ENCODE data around the gene FABP6.
"Not testable (repeated sequence)": the region's sequence is repeated elsewhere in the genome, so short reads cannot be mapped to it uniquely, and the experiment has no call there.

FABP6 gene

DNA sequence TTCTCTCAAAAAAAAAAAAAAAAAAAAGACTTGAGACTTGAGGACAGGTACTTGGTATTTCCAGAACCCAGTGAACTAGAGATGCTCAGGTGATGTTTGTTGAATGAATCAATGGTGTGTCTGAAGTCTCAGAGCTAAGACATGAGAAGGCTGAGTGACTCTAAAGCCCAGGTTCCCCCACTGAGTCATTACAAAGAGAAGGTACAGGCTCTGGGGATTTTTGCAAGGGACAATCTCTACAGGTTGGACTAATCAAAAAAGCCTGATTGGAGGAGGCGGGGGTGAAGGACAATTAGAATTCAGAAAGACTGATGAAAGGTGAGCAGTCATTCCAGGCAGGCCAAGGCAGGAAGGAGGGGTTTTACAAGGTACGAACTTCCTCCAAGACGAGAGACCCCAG, 8.2 kb upstream of the FABP6 start:
- no peak for DNase-seq (ENCODE audit: low read depth)

DNA sequence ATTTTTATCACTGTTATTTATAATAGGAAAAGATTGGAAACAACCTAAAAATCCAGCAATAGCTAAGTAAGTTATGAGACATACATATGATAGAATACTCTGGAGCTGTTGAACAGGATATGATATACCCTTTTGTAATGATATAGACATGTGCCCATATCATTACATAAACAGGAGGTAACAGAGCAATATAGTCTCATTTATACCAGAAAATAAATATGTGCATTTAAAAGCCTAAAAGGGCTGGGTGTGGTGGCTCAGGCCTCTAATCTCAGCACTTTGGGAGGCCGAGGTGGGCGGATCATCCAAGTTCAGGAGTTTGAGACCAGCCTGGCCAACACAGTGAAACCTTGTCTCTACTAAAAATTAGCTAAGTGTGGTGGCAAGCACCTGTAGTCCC, 2.3 kb upstream of the FABP6 start:
- DNase-seq (ENCODE audit: low read depth) = no peak

DNA sequence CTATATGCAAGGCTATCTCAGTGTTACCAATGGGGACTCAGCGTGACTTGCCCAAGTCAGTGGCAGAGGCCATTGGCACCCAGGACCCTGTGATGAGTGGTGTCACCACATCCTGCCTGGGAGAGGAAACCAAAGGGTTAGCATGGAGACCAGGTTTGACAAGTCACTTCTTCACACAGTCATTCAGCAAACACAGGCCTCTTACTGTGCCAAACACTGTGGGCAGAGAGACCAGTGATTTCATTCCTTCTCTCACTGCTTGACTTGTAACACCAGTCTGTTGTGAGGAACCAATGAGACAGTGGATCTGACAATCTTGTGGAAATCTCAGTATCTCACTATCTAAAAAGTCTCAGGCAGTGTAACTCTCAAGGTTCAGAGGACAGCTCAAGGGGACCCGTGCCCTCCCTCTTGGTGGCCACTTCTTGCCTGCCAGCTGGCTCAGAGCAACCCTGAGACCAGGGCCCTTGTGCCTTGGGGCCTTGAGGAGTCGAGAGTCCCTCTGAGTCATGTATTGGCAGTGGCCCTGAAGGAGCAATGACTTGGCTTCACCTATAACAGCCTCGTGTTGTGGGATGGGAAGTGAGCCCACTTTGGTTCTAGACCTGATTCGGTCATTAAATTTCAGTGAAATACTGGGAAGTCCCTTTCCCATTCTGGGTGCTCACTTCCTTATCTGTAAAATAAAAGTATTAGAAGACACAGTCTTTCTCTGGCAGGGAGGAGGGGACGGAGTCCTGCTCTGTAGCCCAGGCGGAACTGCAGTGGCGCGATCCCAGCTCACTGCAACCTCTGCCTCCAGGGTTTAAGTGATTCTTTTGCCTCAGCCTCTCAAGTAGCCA, 1.6 kb downstream of the FABP6 start:
- no peak for DNase-seq (ENCODE audit: low read depth)

DNA sequence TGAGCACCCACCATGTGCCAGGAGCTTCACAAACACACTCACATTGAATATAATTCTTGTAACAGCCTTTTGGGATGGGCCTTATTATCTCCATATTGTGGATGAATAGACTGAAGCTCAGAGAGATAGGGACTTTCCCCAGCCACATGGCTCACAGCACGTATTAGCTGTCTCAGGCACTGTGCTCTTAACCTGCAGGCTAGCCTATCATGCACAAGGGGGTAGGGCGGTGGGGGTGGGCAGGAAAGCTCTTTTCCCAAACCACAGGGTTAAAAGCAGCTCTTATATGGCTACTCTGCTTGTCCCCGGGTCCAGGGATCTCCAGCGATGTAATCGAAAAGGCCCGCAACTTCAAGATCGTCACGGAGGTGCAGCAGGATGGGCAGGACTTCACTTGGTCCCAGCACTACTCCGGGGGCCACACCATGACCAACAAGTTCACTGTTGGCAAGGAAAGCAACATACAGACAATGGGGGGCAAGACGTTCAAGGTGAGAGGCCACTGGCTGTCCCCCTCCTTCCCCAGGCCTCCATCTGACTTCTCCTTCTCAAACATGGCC, 2.6 kb downstream of the FABP6 start:
- no peak for DNase-seq (ENCODE audit: low read depth)

DNA sequence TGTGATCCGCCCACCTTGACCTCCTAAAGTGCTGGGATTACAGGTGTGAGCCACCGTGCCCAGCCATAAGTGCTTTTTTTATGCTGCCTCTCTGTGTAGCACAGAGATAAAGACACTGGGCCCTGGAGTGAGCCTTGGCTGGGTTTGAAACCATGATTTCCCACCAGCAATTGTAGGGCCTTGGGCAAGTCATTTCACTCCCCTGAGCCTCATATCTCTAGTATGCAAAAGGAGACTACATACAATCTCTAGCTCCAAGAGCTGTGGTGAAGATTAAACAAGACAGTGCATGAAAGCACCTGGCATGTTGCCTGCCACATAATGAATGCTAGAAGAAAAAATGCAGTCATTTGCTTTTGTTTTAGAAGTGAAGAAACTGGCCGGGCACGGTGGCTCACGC, 3.9 kb downstream of the FABP6 start:
- DNase-seq (ENCODE audit: low read depth) = no peak

DNA sequence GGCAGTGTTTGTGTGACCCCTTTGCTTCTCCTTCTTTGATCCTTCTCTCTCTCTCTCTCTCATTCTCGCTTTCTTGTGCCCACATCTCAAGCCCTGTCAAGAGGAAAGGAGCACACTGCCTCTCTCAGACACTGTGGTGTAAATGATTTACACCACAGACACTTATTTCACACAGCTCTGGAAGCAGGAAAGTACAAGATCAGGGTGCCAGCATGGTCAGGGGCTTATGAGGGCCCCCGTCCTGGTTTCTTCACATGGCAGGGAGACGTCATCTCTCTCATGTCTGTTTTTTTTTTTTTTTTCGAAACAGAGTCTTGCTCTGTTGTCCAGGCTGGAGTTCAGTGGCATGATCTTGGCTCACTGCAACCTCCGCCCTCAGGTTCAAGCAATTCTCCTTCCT, 6.4 kb downstream of the FABP6 start:
- DNase-seq (ENCODE audit: low read depth) = no peak

DNA sequence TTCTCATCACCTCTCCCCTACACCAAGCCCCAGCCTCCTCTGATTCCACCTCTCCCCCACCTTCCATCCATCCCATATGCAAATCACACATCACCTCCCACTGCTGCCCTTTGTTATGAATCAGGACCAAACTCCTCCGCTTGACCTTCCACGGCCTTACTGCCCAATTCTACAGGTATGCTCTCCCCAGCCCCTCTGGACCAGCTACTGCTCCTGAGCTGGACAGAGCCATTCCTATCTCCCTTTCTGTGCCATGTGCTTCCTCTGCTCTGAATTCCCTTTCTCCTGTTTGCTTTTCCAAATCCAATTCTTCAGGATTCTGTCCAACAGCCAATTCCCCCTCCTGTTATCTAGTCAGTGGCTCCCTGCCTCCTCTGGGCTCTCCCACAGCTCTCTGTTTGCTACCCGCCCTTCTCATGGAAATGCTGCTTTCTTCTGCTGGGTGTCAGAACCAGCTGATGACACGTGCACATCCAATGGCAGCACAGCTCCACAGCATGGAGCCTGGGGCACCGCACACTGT, 8.3 kb downstream of the FABP6 start:
- DNase-seq (ENCODE audit: low read depth) = no peak

DNA sequence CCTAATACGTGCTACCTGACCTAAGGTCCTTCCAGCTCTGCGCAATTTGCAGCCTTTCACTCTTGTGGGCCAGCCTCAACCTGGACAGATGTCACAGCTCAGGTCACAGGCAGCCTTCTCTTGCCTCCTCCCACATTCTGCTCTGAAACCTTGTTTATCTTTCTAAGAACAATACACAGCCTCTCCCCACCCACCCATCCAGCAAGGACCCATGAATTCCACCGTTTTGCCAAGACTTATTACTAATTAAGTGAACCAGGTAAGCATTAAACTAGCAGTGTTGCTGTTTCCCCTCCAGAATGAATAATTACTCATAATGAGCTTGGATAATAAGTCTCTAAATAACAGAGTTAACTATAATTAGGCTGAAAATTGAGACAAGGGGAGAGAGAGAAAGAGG, 11.0 kb downstream of the FABP6 start:
- DNase-seq (ENCODE audit: low read depth) = no peak

DNA sequence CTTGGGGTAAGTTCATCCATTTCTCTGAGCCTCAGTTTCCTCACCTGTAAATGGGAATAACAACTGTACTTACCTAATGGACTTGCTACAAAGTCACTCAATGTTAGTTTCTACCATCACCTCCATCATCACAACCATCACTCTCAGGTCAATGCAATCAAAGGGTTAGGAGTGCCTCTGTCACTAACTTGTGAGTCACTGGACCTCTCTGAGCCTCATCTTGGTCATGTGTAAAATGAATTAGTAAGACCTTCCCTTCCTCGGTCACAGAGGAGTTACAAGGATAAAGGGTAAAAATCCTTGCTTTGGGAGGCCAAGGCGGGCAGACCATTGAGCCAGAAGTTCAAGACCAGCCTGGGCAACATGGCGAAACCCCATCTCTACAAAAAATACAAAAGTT, 12.8 kb downstream of the FABP6 start:
- no peak for DNase-seq (ENCODE audit: low read depth)

DNA sequence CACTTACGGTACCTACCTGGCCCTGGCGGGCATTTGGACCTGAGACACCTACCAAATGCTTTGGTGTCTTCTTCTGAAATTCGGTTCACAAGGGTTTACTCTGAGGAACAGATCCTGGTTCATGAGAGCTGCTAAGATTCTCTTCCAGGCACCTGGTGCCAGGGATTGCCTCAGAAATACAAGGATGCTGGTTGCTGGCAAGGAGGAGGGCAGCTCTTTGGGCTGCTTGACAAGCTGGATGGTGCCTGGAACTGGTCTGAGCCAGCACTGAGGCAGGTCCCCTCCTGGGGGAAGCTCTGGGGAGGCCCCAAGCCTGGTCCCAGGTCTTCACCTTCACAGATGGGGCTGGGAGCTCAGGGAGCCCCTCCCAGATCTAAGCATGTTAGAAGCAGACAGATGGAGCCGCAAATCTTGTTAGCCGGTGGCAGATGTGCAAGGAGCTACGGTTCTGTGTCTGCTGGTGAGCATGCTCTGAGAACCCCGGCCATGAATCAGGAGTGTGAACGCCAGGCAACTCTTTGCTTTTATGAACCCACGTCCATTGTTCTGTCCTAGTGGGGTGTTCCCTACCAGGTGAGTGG, 16.3 kb downstream of the FABP6 start:
- DNase-seq (ENCODE audit: low read depth) = no peak

DNA sequence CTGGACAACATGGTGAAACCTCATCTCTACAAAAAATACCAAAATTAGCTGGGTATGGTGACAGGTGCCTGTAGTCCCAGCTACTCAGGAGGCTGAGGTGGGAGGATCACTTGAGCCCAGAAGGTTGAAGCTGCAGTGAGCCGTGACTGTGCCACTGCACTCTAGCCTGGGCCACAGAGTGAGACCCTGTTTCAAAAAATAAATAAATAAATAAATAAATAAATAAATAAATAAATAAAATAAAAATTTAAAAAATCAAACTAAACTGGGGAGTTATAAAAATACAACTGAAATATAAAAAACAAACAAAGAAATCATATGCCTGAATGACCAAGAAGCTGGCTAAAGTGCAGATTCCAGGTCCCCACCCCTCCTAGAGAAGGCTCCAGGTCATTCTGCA, 20.3 kb downstream of the FABP6 start:
- not testable (repeated sequence) for DNase-seq (ENCODE audit: low read depth)

DNA sequence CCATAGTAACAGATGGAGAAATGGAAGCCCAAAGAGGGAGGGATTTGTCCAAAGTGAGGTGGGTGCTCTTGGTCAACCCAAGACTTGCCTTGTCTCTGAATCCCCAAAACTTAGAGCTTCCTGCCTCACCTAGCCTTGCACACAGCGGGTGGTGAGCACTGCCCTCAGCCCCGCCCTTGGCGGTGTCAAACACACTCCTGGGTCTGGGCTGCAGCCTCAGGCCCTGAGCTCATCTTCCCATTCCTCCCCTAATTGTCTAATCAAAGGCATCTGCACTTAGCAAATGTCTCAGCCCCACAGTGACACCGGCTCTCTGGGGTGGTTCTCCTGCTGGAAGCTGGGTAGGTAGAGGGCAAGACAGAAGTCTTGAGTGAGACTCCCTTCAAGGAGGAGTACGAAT, 20.9 kb downstream of the FABP6 start:
- no peak for DNase-seq (ENCODE audit: low read depth)

DNA sequence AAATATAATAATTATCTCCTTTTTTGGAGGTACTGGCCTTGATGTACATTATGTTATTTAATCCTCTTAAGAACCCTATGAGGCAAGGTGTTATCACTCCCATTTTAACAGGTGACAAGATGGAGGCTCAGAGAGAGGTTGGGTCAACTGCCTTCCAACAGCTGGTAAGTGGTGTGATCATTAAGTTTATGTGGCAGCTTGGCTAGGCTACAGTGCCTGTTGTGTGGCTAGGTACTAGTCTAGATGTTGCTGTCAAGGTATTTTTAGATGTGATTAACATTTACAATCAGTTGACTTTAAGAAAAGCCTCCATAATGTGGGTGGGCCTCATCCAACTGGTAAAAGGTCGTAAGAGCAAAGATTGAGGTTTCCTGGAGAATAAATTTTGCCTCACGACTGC, 21.5 kb downstream of the FABP6 start:
- DNase-seq (ENCODE audit: low read depth) = no peak

DNA sequence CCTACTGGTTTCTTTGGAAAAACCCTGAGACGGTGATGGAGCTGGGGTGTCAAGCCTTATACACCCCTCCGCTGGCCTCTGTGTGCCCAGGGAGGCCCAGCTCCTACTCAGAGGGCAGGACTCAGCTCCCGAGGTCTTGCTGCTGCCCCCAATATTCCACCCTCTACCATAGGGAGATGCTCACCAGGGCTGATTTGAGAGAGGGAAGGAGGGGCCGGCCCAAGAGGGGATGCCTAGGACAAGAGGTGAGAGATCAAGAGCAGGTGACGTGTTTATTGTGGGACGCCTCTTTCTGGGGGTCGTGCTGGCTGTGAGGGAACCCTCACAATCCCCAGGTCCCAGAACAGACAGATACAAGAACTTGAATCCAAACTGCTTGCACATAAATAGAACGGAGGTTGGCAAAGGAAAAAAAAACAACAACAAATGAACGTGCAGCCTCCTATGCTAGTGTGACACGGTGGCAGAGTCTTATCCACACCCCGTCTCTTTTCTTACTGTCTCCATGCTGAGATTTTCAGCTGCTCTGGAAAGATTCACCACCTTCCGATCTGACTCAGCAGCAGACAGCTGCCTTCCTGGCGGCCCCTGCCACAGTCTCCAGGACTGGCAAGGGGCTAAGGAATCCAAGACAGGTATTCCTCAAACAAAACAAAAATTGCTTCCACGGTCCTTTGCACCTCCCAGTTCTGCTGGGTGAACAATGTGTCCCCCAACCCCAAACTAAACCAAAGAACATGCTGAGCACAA, 22.3 kb downstream of the FABP6 start:
- DNase-seq (ENCODE audit: low read depth) = no peak

DNA sequence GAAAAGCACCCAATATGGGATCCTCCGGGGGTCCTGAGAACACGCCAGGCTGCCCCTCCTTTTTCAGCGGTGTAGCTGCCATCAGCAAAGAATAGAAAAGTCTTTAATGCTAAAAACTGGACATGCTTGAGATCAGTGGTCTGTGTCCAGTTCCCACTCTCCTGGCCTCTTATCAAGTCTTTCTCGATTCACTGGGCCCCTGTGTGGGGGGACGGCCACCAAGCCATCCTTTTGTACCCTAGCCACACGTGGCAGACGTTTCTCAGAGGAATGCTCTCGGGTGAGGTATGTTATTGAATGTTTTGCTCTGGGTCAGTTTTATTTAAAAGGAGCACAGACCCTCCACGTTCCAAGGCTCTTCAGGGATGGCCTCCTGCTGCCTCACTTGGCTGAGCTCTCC, 23.6 kb downstream of the FABP6 start:
- no peak for DNase-seq (ENCODE audit: low read depth)

DNA sequence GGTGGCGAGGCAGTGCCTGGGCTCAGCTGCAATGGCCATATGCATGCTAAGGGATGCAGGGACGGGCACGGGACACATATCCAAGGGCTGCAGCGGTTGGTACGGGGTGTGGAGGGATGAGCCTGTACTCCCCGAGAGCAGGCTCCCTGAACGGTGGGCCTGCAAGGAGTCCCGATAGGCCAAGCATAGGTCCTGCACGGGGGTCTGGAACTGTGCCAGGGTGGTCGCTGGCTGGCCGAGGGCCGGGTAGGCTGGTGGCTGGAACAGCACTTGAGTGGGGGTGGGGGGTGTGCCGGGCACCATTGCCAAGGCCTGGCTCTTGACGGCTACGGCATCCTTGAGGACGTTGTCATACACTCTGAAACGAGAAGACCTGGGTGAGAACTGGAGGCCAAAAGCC, 24.1 kb downstream of the FABP6 start:
- DNase-seq (ENCODE audit: low read depth) = no peak

DNA sequence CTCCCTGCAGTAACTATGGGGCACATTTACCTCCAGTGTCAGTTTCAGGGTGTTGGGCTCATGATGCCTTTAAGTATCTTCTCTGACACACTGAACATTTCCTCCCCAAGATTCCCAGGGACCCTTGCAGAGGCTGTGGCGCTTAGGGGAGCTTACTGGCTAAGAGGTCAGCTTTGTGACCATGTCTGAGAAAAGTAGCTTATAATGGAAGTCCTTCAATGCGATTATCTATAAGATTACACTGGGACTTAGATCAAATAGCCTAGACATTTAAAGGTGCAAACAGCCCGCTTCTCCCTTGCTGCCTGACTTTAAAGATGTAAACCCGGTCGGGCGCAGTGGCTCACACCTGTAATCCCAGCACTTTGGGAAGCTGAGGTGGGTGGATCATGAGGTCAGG, 25.4 kb downstream of the FABP6 start:
- no peak for DNase-seq (ENCODE audit: low read depth)

DNA sequence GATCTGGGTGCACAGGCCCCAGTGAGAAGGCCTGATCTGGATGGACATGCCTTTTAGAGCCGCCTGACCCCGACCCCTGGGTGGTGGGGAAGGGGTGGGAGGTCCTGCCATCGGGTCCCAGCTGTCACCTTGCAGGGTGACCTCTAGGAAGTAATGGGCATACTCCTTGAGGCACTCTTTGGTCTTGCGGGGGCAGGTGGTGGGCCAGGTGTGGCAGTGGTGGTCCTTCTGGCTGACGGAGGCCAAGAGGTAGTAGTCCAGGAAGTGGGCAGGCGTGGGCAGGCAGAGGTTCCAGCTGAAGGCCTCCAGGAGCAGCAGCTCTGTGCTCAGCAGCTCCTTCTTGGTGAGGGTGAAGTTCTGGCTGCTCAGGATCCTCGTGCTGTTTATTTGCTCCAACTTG, 30.0 kb downstream of the FABP6 start:
- DNase-seq (ENCODE audit: low read depth) = no peak

DNA sequence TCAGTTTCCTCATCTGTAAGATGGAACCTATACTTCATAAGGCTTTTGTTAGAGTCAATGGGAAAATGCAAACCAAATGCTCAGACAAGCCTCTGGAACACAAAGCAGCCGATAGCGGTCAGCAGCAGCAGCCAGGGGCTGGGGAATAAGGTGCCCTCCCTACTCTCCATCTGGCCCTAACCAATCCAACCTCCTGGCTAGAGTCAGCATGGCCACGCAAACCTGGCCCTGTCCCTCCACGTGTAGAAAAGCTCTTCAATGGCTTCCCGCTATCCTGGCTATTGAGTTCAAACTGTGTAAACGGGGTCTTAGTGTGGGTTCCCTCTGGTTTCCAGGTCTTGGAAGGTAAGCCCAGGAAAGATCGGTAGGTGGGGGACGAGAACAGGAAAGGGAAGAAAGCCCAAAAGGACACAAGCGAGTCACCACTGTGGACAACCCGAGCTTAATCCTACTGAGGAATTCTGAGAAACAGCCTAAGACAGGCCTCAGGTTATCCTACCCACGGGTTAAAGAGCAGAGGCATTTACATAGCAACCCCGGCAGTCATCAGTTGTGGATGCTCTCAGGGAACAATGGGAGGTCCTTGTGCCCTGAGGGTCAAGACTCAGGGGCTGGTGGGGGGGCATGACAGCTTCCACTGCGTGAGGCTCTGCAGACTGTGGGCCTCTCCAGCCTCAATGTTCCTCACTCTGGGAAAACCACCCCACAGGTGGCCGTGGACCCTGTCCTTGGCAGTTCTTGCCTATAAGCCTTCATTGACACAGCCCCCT, 30.9 kb downstream of the FABP6 start:
- DNase-seq (ENCODE audit: low read depth) = no peak

DNA sequence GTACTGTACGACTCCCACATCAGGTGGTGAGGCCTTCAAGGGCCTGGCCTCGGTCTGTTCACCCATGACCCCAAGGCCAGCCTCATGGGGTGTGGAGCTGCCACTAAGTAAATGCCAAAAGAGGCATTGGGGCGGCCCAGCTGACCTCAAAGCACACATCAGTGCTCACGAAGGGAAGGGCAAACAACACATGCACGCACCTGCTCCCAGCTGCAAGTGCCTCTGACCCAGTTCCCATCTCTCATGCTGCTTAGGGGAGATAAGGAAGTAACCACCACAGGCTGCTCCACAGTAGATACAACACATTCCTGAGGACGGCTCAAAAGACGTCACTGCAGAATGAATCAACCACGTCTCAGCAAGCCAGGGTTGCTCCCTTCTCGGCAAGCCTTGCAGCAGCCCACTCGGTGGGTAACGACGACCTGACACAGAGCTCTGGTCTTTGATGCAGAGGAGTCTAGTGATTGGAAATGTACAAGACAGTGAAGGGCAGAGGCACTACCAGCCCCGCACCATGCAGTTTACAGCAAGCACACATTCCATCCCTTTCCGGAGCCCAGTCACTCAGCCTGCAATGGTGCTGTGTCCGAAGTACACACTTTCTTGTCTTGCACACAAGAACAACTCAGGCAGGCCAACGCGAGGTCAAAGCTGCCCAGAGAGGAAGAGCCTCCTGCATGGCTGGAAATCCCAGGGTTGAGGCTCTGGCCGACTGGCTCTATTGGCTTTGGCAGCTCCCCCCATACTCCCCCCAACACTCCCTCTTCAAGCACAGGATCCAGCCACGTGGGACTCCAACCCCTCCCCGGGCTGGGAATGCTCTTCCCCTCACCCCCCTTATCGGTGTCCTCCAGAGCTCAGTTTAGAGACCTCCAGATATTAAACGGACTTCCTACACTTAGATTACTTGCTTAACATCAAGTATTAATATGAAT, 31.8 kb downstream of the FABP6 start:
- DNase-seq (ENCODE audit: low read depth) = no peak
